22Rv1 (cell line): Measurements from ENCODE around the gene ELP4.

Source experiments
- CTCF ChIP-seq: fragments of 450-650 bp; IDR thresholded peaks from 2 replicates; pipeline ENCODE4 v1.5.1; 2017; ENCODE audit warnings: mild to moderate bottlenecking
- ZFX ChIP-seq: fragments of 450-650 bp; IDR thresholded peaks from 2 replicates; pipeline ENCODE4 v1.6.1; 2017; ENCODE audit warnings: antibody characterized with exemption, borderline replicate concordance

GRCh38 chr11:31651822-31652221 is 142.3 kb downstream of the ELP4 start:
- no peak for TF ChIP-seq CTCF
- TF ChIP-seq ZFX = no peak
